ENCODE measurements around the gene RPA1.

- TF ChIP-seq CTCF (IDR thresholded peaks at IDR 0.05; ENCODE audit: insufficient read depth, low read length, poor library complexity, severe bottlenecking): no peak
- no peak for TF ChIP-seq EZH2phosphoT487 (conservative IDR thresholded peaks at IDR 0.05; ENCODE audit: low read length)
These were observed 111.7 kb downstream of the RPA1 start for GRCh38 chr17:1941272-1942065.

All from SU-DHL-6 (cell line).